HepG2 (cell line): ENCODE data around the gene ZNF512B. TPM values are rescaled to one million over a fixed set of nuclear protein-coding genes. Genes with fewer than 3 reads are reported as not detected.
A peak's percentile ranks its signal among the peaks of the same experiment; 100 is the strongest.

Experiments
- ATAC-seq: fragments of 200-7000 bp; cut with Tn5 transposase; 3 replicates; pipeline ENCODE4 v1.9.1; 2020; ENCODE audit warnings: mild to moderate bottlenecking, moderate library complexity
- BruUV-seq: library from RNA; stranded (reverse); fragments of 400-500 nt; replicated peaks from 2 replicates; lab custom pipeline; 2021; lab: Mats Ljungman, UMichigan
- CTCF ChIA-PET: fragments of 300-600 bp; formaldehyde crosslinking; extraction: SDS; loops from one replicate; lab custom pipeline; 2021; ENCODE audit warnings: low total read pairs, inconsistent platforms, low intra/inter-chr PET ratio; lab: Yijun Ruan, JAX
- POLR2A ChIA-PET: fragments of 350-600 bp; sonication (Branson Sonifier 250); formaldehyde crosslinking; loops from one replicate; lab custom pipeline; 2020; ENCODE audit warnings: antibody characterized with exemption, inconsistent platforms; lab: Yijun Ruan, JAX
- DNase-seq: peaks from one replicate; pipeline ENCODE4 v3.0.0-alpha.2; 2015; ENCODE audit warnings: low spot score
- FAIRE-seq: peaks from 3 replicates; lab custom pipeline; 2011; peaks lifted over from hg19 to GRCh38; lab: Jason Lieb, UNC
- H2AFZ ChIP-seq: one replicate; pipeline ENCODE4 v1.6.1; 2011; ENCODE audit warnings: low read length, inconsistent platforms
- H3K27ac ChIP-seq: fragments of 300-600 bp; 3 replicates; pipeline ENCODE4 v1.8.0; 2011; ENCODE audit warnings: mixed run types, mild to moderate bottlenecking, mixed read lengths, low read length, inconsistent platforms; ENCODE audit not compliant: insufficient read depth; ENCODE audit errors: extremely low read length
- H3K27me3 ChIP-seq, 2 experiments: fragments of 200-600 bp in 1 of 2; 2 replicates in 1 of 2; 3 replicates in 1 of 2; pipeline versions ENCODE4 v1.6.0 to v1.8.0; 2011; ENCODE audit warnings: low read length in 2 of 2, mild to moderate bottlenecking in 2 of 2, moderate library complexity in 2 of 2, inconsistent platforms in 1 of 2; ENCODE audit not compliant: insufficient read depth in 2 of 2, control insufficient read depth in 1 of 2
- H3K36me3 ChIP-seq, 2 experiments: fragments of 200-600 bp in 1 of 2; replicated peaks in 1 of 2; 2 replicates in 1 of 2; 3 replicates in 1 of 2; pipeline versions ENCODE4 v1.5.1 to v1.8.0; 2011; ENCODE audit warnings: low read length in 2 of 2, inconsistent platforms in 1 of 2; ENCODE audit not compliant: insufficient read depth in 2 of 2, control insufficient read depth in 1 of 2
- H3K4me1 ChIP-seq: 2 replicates; pipeline ENCODE4 v1.5.1; 2012; ENCODE audit warnings: low read length, inconsistent platforms; ENCODE audit not compliant: insufficient read depth
- H3K4me2 ChIP-seq: 2 replicates; pipeline ENCODE4 v1.6.0; 2011; ENCODE audit warnings: low read depth, low read length, inconsistent platforms
- H3K4me3 ChIP-seq, 3 experiments: fragments of 200-600 bp in 1 of 3; sonication (generic), shearing (Covaris generic) in 1 of 3; replicated peaks in 1 of 3; 2 replicates each; pipeline ENCODE4 v1.5.1; 2011 to 2016; ENCODE audit warnings: low read length in 3 of 3, inconsistent platforms in 2 of 3, low read depth in 2 of 3, mild to moderate bottlenecking in 2 of 3, control low read depth in 1 of 3, mixed read lengths in 1 of 3; ENCODE audit not compliant: insufficient read depth in 1 of 3
- H3K79me2 ChIP-seq: one replicate; pipeline ENCODE4 v1.6.1; 2011; ENCODE audit warnings: low read length, inconsistent platforms; ENCODE audit not compliant: insufficient read depth
- H3K9ac ChIP-seq: 2 replicates; pipeline ENCODE4 v1.6.0; 2011; ENCODE audit warnings: mild to moderate bottlenecking, low read depth, low read length, inconsistent platforms; ENCODE audit not compliant: insufficient read depth
- H3K9me3 ChIP-seq: 2 replicates; pipeline ENCODE4 v1.5.1; 2012; ENCODE audit warnings: mild to moderate bottlenecking, low read length
- H4K20me1 ChIP-seq: 2 replicates; pipeline ENCODE4 v1.6.0; 2011; ENCODE audit warnings: inconsistent platforms, mild to moderate bottlenecking, low read length, moderate library complexity; ENCODE audit not compliant: insufficient read depth
- ADNP ChIP-seq: sonication (generic); formaldehyde crosslinking; IDR thresholded peaks from 2 replicates; pipeline ENCODE4 v1.4.0; 2020; ENCODE audit warnings: missing genetic modification reagents
- AGO2 ChIP-seq: fragments of 200-400 bp; formaldehyde crosslinking; optimal IDR thresholded peaks from 2 replicates; pipeline ENCODE3; 2017; ENCODE audit warnings: mild to moderate bottlenecking, low read depth, low read length, moderate library complexity
- HNRNPLL ChIP-seq: fragments of 200-400 bp; formaldehyde crosslinking; IDR thresholded peaks from 2 replicates; pipeline ENCODE4 v1.6.1; 2017; ENCODE audit warnings: mild to moderate bottlenecking, low read depth, low read length; ENCODE audit not compliant: poor library complexity, severe bottlenecking
- MAZ ChIP-seq, 2 experiments: sonication (generic) in 1 of 2; formaldehyde crosslinking in 1 of 2; IDR thresholded peaks; 2 replicates each; pipeline versions ENCODE4 v1.5.0 to v1.6.1; 2012 to 2020; ENCODE audit warnings: low read depth in 2 of 2, mild to moderate bottlenecking in 2 of 2, borderline replicate concordance in 1 of 2, improper control_type of control experiment in 1 of 2, low read length in 1 of 2, missing genetic modification reagents in 1 of 2, moderate library complexity in 1 of 2
- POLR2AphosphoS5 ChIP-seq: IDR thresholded peaks from 2 replicates; pipeline ENCODE4 v1.6.1; 2012; ENCODE audit warnings: low read depth, low read length
- RBFOX2 ChIP-seq: fragments of 200-400 bp; formaldehyde crosslinking; IDR thresholded peaks from 2 replicates; pipeline ENCODE4 v1.6.1; 2017; ENCODE audit warnings: low read depth, mild to moderate bottlenecking, low read length
- STAT5B ChIP-seq: sonication (generic); formaldehyde crosslinking; IDR thresholded peaks from 2 replicates; pipeline ENCODE4 v1.4.0; 2020; ENCODE audit warnings: missing genetic modification reagents
- TAF15 ChIP-seq: fragments of 200-400 bp; formaldehyde crosslinking; IDR thresholded peaks from one replicate; pipeline ENCODE4 v1.6.1; 2018; ENCODE audit warnings: mild to moderate bottlenecking, low read depth, low read length; ENCODE audit not compliant: poor library complexity, severe bottlenecking
- TEAD2 ChIP-seq: sonication (generic); formaldehyde crosslinking; IDR thresholded peaks from 2 replicates; pipeline ENCODE4 v1.9.0; 2021; ENCODE audit warnings: missing genetic modification reagents
- ZNF225 ChIP-seq: sonication (generic); formaldehyde crosslinking; IDR thresholded peaks from 2 replicates; pipeline ENCODE4 v1.4.0; 2020; ENCODE audit warnings: mild to moderate bottlenecking, missing genetic modification reagents
- ZNF256 ChIP-seq: sonication (generic); formaldehyde crosslinking; conservative IDR thresholded peaks from 2 replicates; pipeline ENCODE4 v1.4.0; 2020; ENCODE audit warnings: missing genetic modification reagents
- ZNF563 ChIP-seq: sonication (generic); formaldehyde crosslinking; IDR thresholded peaks from 2 replicates; pipeline ENCODE4 v1.8.0; 2022; ENCODE audit warnings: mild to moderate bottlenecking, moderate library complexity, missing genetic modification reagents
- ZNF75D ChIP-seq: sonication (generic); formaldehyde crosslinking; IDR thresholded peaks from 2 replicates; pipeline ENCODE4 v1.8.1; 2023; ENCODE audit warnings: missing genetic modification reagents, mild to moderate bottlenecking, borderline replicate concordance
- WGBS: methylation state at CpG from one replicate; pipeline ENCODE4 v1.1.6; 2017; ENCODE audit warnings: low lambda C conversion rate; 5-methylcytosine and 5-hydroxymethylcytosine counted together
- in situ Hi-C: cut with HindIII; loops from 2 replicates; pipeline ENCODE4 v1.10.0; 2017; ENCODE audit warnings: low pct_unique_long_range_greater_than_20kb; ENCODE audit not compliant: extremely low pct_ligation_motif_present
- intact Hi-C: fragments of 100-400 bp; cut with micrococcal nuclease; formaldehyde crosslinking; loops from one replicate; pipeline ENCODE4 v1.10.0; 2022; ENCODE audit not compliant: unreplicated experiment
- polyA plus RNA-seq, 8 experiments: library from polyadenylated mRNA; depleted of rRNA in 3 of 8; stranded (reverse) in 7 of 8; unstranded in 1 of 8; fragments of >200 nt; fragmentation: Illumina TruSeq in 4 of 8; extraction: Trizol in 4 of 8; gene quantifications; 2 replicates each; pipeline versions ENCODE4 v1.2.1 to v1.2.3, GENCODE V29; 2011 to 2016; ENCODE audit warnings: low read depth in 4 of 8, missing spikeins in 1 of 8, mixed read lengths in 1 of 8; ENCODE audit not compliant: insufficient read depth in 1 of 8
- total RNA-seq, 5 experiments: library from RNA; depleted of rRNA; stranded (reverse); fragments of >200 nt; fragmentation: Illumina TruSeq; extraction: Trizol; gene quantifications; 2 replicates each; pipeline ENCODE4 v1.2.3, GENCODE V29; 2016; ENCODE audit warnings: low read depth in 1 of 5
- TF ChIP-seq, protein P1 (sequence below): sonication (generic); formaldehyde crosslinking; IDR thresholded peaks from 2 replicates; pipeline ENCODE4 v1.4.0; 2020; ENCODE audit warnings: mild to moderate bottlenecking, missing genetic modification reagents

Gene ZNF512B
- total and polyA plus RNA-seq, 2 of the 13 experiments (the other 11 are each of a cell fraction or from before 2014, with no cell fraction given), result 11.5 to 30.6 TPM

DNA sequence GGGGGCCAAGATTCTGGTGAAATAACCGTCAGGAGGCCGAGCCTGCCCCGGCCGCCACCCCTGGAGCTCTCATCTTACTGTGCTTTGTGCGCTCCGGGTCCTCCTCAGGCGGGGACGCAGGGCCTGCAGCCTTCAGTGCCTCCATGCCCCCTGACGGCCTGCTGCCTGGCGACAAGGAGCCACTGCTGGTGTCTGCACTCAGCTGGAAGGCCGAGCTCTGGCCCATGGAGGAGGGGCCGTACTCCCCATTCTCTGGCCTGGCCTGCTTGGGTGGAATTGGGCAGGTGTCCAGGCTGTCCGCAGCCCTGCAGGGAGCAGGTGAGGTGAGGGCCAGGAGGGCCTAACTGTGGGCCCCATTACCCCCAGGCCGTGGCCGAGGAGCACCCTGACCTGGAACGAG lies 5.3 kb downstream of the ZNF512B start (continued):
- TF ChIP-seq STAT5B (CRISPR knock-in tag) (no peak), ZNF563 (CRISPR knock-in tag) (no peak)

DNA sequence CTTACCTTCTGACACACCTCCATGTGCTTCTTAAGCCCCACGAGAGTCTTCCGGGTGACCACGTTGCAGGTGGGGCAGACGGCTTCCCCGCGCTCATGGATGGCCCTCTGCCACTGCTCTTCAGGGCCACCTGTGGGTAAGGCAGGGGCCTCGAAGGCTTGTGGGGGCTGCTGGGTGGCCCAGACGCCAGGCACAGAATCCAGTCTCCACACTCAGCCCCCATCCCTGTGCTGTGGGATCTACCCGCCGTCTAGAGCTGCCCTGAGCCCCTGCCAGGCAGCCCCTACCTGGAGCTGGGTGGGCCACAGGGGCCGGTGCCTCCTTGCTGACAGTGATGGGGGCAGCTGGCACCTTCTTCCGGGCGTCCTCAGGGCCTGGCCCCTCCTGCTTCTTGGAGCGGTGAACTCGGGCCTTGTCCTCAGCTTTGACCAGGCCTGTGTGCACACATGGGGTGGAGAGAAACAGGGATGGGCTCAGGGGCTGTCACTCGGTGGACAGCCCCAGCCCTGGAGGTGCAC lies 5.9 kb downstream of the ZNF512B start:
- ATAC-seq (no peak), DNase-seq (no peak), FAIRE-seq (no peak)
- TF ChIP-seq HNRNPLL (no peak), AGO2 (peak; percentile 15), RBFOX2 (peak; percentile 22; the same call in 1 of the 2 replicates)
- Histone ChIP-seq H3K27ac (no peak overlapping the region), H3K4me1 (peaks cover 17% of the 10 kb centered on the region), H3K9ac (no peak overlapping the region), H3K4me2 (no peak overlapping the region), H3K36me3 (peaks cover 57 to 66% of the 10 kb centered on the region in 2 experiments), H3K4me3 (no peak overlapping the region), H3K9me3 (no peaks in the 10 kb centered on the region), H2AFZ (no peak overlapping the region), H3K27me3 (no peaks in the 10 kb centered on the region), H3K79me2 (peaks cover 9% of the 10 kb centered on the region), H4K20me1 (no peaks in the 10 kb centered on the region)
- POLR2A ChIA-PET, result no interaction called here
- WGBS, result over 99% methylated on average over 10 of the region's 16 CpGs
- intact Hi-C loops (loop anchor here (10.0 kb wide), 1 partner anchor 1599 kb away; the partner anchor contains the start of gene LAMA5), in situ Hi-C loops (no loop called here)
- BruUV-seq, result no TSS peak
- CTCF ChIA-PET, result no interaction called here

DNA sequence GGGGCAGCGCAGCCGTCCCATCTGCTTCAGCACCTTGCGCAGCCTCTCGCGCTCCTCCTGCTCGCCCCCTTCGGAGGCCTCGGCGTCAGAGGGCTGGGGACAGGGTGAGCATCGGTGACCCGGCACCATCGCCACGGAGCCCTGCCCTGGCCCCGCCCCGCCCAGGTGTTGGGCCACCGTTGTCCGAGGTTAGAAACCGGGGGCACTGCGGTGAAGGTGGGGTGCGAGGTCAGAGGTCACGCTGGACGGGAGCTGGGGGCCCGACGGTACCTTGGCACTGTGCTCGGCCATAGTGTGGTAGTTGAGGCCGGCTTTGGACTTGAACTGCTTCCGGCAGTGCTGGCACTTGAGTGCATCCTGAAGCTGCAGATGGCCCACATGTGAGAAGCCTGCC lies 6.4 kb downstream of the ZNF512B start:
- Histone ChIP-seq H4K20me1 (no peaks in the 10 kb centered on the region), H3K27me3 (no peaks in the 10 kb centered on the region), H3K36me3 (peaks cover 59 to 66% of the 10 kb centered on the region in 2 experiments), H3K9ac (no peak overlapping the region), H3K27ac (no peak overlapping the region), H3K4me3 (no peak overlapping the region), H3K9me3 (no peaks in the 10 kb centered on the region), H3K4me2 (no peak overlapping the region), H3K79me2 (peaks cover 4% of the 10 kb centered on the region), H2AFZ (no peak overlapping the region), H3K4me1 (peaks cover 17% of the 10 kb centered on the region)
- 97% methylated on average over 27 of the region's 27 CpGs for WGBS
- in situ Hi-C loops (no loop called here), intact Hi-C loops (loop anchor here (10.0 kb wide), 1 partner anchor 1599 kb away; the partner anchor contains the start of gene LAMA5)
- BruUV-seq, result no TSS peak
- ChIA-PET POLR2A (no interaction called here), CTCF (no interaction called here)
- FAIRE-seq, result no peak
- no peak for ATAC-seq
- no peak for DNase-seq
- TF ChIP-seq AGO2 (peak; percentile 65), ZNF225 (CRISPR knock-in tag) (0 out of 2 replicates have a peak, but pooled peaks have one; percentile 39), TAF15 (no peak), POLR2AphosphoS5 (0 out of 2 replicates have a peak, but pooled peaks have one; percentile 11), ZNF256 (no peak), ADNP (CRISPR knock-in tag) (no peak), ZNF75D (no peak), TEAD2 (CRISPR knock-in tag) (no peak), RBFOX2 (peak; percentile 49), MAZ (IDR thresholded peaks at IDR 0.05; ENCODE audit: borderline replicate concordance, low read depth, low read length) (no peak), MAZ (CRISPR knock-in tag; IDR thresholded peaks at IDR 0.05; ENCODE audit: low read depth) (no peak)
- TF ChIP-seq, protein P1, sequence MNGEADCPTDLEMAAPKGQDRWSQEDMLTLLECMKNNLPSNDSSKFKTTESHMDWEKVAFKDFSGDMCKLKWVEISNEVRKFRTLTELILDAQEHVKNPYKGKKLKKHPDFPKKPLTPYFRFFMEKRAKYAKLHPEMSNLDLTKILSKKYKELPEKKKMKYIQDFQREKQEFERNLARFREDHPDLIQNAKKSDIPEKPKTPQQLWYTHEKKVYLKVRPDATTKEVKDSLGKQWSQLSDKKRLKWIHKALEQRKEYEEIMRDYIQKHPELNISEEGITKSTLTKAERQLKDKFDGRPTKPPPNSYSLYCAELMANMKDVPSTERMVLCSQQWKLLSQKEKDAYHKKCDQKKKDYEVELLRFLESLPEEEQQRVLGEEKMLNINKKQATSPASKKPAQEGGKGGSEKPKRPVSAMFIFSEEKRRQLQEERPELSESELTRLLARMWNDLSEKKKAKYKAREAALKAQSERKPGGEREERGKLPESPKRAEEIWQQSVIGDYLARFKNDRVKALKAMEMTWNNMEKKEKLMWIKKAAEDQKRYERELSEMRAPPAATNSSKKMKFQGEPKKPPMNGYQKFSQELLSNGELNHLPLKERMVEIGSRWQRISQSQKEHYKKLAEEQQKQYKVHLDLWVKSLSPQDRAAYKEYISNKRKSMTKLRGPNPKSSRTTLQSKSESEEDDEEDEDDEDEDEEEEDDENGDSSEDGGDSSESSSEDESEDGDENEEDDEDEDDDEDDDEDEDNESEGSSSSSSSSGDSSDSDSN, result no peak
